Lower leg skin (tissue), 3 donors: ENCODE results near the gene TFDP2.

Source experiments
- POLR2A ChIP-seq, 2 donors: fragments of 450-650 bp; IDR thresholded peaks; one replicate each; pipeline ENCODE4 v1.6.1; 2016 to 2017; ENCODE audit warnings: antibody characterized with exemption in 2 of 2, mild to moderate bottlenecking in 1 of 2, moderate library complexity in 1 of 2
- TF ChIP-seq, protein P1 (sequence below), 3 donors: fragments of 450-650 bp; IDR thresholded peaks; one replicate each; pipeline ENCODE4 v1.5.1; 2016; ENCODE audit warnings: antibody characterized with exemption in 3 of 3, mild to moderate bottlenecking in 3 of 3, moderate library complexity in 2 of 3

GRCh38 chr3:142188846-142189245 lies 39.5 kb upstream of the TFDP2 start:
- TF ChIP-seq, protein P1, sequence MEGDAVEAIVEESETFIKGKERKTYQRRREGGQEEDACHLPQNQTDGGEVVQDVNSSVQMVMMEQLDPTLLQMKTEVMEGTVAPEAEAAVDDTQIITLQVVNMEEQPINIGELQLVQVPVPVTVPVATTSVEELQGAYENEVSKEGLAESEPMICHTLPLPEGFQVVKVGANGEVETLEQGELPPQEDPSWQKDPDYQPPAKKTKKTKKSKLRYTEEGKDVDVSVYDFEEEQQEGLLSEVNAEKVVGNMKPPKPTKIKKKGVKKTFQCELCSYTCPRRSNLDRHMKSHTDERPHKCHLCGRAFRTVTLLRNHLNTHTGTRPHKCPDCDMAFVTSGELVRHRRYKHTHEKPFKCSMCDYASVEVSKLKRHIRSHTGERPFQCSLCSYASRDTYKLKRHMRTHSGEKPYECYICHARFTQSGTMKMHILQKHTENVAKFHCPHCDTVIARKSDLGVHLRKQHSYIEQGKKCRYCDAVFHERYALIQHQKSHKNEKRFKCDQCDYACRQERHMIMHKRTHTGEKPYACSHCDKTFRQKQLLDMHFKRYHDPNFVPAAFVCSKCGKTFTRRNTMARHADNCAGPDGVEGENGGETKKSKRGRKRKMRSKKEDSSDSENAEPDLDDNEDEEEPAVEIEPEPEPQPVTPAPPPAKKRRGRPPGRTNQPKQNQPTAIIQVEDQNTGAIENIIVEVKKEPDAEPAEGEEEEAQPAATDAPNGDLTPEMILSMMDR (IDR thresholded peaks at IDR 0.05): no peak
- no peak for TF ChIP-seq POLR2A (IDR thresholded peaks at IDR 0.05)
